HG03439 (cell line): ENCODE results near the gene GPR55.
"Not testable (repeated sequence)": the region's sequence is repeated elsewhere in the genome, so short reads cannot be mapped to it uniquely, and the experiment has no call there.

Experiments used
- ATAC-seq: cut with Tn5 transposase; IDR thresholded peaks from one replicate; pipeline ENCODE4 v1.9.1; 2021; ENCODE audit warnings: mild to moderate bottlenecking, moderate library complexity; ENCODE audit not compliant: unreplicated experiment

The GPR55 gene

DNA sequence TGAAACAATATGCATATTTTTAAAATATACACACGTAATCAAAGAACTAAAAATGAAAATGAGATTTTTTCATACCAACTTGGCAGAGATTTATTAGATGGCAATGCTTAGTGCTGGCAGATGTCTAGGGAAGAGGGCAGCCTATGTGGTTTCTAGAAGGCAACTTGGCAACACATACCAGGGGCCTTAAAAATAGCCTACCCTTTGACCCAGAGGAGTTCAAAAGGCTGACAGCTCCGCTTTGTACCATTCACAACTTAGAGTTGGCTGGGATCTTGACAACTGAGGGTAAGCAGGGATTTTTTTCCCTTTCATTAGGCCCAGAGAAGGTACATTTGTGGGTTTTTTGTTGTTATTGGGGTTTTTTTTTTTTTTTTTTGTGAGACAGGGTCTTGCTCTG, 26.4 kb upstream of the GPR55 start:
- no peak for ATAC-seq

DNA sequence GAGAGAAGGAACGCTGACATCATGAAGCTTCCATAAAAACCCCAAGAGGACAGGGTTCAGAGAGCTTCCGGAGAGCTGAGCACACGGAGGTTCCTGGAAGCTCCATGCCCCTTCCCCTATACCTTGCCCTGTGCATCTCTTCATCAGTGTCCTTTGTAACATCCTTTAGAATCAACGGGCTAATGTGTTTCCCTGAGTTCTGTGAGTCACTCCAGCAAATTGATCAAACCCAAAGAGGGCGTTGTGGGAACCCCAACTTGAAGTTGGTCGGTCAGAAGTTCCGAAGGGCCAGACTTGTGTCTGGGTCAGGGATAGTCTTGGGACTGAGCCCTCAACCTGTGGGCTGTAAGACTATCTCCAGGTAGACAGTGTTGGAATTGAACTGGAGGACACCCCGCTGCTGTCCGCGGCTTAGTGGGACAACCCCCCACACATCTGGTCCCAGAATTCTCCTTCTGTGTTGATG, 25.9 kb upstream of the GPR55 start:
- ATAC-seq: no peak

GRCh38 chr2:230949966-230950873, 25.2 kb upstream of the GPR55 start:
- ATAC-seq: peak; percentile 43

DNA sequence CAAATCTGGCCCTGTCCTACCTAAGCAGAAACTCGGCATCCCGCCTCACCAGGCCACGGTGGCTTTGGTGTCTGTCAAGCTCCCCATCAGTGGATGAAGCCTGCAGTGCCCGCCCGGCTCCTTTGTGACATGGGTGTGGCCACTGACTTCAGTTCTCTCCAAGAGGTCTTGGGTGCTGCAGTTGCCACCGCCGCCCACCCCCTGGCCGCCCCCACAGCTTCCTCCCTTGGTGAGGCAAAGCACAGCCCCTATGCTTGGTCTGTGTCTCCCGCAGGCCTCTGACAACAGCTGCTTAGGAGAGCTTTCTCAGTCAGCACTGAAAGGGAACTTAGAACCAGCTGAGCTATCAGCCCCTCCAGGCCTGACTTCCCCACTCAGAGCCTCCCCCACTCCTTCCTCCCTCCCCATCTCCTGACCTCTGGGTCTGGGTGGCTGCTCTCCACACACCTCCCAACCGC, 22.9 kb upstream of the GPR55 start:
- no peak for ATAC-seq

DNA sequence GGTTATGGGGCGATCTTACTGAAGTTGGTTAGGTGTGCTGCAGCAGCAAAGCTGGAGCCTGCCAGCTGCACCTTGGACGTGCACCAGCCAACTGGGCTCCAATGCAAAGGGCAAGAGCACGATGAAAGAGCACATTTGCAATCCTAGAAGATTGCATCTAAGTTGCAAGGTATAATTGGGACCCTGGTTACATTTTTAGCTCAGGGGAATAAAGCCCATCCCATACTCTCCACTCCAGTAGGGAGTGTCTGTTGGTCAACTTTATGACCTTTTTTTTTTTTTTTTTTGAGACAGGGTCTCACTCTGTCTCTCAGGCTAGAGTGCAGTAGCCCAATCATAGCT, 22.2 kb upstream of the GPR55 start:
- ATAC-seq: no peak

- no peak for ATAC-seq
Observed at GRCh38 chr2:230946429-230947234, 21.6 kb upstream of the GPR55 start.

- no peak for ATAC-seq
Observed at GRCh38 chr2:230944757-230945372, 19.8 kb upstream of the GPR55 start.

- ATAC-seq: peak; percentile 39
Observed at GRCh38 chr2:230944123-230944653, 19.1 kb upstream of the GPR55 start.

- peak; percentile 57 for ATAC-seq
Observed at GRCh38 chr2:230942920-230943896, 18.2 kb upstream of the GPR55 start.

DNA sequence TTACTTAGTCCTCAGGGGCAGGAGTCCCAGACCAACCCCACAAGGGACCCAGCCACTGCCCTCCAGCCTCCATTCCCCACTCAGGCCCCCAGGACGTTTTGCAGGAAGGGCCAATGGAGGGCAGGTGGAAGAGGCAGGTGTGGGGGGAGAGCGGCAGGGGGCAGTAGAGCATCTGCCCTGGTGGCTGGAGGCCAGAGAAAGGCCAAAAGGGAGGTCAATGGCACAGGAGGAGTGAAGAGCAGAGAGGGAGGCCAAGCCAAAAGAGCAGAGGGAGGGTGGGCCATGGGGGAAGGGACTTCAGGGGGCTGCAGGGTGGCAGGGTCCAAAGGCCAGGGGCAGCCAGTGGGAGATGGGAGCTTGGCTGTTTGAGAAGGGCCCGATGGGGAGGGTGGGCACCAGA, 17.3 kb upstream of the GPR55 start:
- ATAC-seq: no peak

- no peak for ATAC-seq
Observed at GRCh38 chr2:230941202-230942180, 16.4 kb upstream of the GPR55 start.

DNA sequence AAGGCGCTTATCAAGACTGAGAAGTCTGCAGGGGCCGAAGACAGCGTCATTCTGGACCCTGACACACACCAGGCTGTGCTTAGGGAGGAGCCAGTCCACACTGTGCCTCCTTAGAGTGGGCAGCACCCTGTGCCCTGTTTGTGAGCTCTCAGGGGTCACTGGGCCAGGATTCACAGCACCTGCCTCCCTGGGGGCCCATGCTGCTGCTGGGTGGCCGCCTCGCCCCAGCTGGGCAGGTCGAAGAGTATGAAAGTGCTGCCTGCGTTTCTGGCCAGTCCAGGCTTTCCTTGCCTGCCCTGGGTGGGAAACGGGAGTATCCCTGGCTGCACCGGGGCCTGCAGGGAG, 15.4 kb upstream of the GPR55 start:
- ATAC-seq: no peak

DNA sequence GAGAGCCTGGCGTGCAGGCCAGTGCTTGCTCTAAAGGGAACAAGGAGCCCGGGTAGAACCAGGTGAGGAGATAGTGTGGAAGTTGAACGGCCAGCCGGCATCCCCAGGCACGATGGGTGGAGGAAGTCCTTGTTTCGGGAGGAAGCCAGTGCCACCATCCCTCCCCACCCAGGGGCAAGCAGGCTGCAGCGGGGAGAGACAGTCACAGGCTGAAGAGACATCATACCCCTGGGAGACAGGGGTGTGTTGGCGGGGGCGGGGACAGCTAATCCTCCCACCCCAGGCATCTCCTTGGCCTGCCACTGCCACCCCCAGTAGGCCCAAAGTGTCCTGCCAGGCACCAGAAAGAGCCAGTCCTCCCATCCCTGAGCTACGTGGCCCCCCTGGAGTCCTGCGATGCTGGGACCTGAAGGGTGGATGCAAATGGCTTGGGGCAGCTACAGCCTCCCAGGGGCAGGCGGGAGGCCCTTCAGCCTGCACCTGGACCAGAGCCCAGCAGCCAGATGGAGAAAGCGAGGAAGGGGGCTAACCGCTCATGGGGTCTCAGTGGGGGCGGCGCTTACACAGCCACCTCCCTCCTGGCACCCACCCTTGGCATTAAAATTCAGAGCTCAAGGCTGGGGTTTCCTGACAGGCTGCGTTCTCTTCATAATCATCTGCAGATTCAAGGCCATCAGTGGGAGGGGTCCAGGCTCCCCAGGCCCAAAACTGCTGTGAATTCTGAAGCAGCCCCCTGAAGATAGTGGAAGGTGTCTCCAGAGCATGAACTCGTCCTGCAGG, 14.8 kb upstream of the GPR55 start:
- ATAC-seq: no peak

GRCh38 chr2:230939066-230939591, 14.1 kb upstream of the GPR55 start:
- no peak for ATAC-seq

DNA sequence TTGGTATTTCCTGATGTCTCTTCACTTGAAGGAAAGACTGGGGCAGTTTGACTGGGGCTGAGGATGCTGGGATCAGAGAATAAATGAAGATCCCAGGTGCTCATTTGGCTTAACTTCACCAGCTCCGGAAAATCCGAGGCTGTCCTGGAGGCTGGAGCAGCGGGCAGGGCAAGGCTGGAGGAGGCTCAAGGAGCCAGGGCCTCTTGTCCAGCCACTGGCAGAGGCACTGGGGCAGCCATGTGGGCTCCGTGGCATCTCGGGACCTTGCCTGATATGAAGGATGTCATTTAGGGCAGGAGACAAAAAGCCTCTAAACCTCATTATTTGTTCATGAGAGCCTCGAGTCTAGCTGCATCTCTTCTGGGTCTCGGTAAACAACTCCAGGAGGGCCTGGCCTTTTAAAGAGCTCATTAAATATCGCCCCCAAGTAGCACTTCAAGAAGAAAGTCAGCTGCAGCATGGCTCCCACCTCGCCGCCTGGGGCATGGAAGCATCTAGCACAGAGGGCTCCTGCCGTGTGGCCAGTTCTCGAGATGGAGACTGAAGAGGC, 13.5 kb upstream of the GPR55 start:
- no peak for ATAC-seq

- ATAC-seq: no peak
Observed at GRCh38 chr2:230938098-230938497, 13.1 kb upstream of the GPR55 start.

GRCh38 chr2:230937362-230937761, 12.3 kb upstream of the GPR55 start:
- ATAC-seq: no peak

- ATAC-seq: not testable (repeated sequence)
Observed at GRCh38 chr2:230936243-230936642, 11.2 kb upstream of the GPR55 start.
